NCI-H524 (cell line): Measurements from ENCODE around the gene CUX1.
A peak's percentile ranks its signal among the peaks of the same experiment; 100 is the strongest.
"Not testable (repeated sequence)": the region's sequence is repeated elsewhere in the genome, so short reads cannot be mapped to it uniquely, and the experiment has no call there.

Source experiments
- DNase-seq, 2 experiments: peaks; one replicate each; lab custom pipeline; 2025; lab: John Stamatoyannopoulos, UW

Gene CUX1

DNA sequence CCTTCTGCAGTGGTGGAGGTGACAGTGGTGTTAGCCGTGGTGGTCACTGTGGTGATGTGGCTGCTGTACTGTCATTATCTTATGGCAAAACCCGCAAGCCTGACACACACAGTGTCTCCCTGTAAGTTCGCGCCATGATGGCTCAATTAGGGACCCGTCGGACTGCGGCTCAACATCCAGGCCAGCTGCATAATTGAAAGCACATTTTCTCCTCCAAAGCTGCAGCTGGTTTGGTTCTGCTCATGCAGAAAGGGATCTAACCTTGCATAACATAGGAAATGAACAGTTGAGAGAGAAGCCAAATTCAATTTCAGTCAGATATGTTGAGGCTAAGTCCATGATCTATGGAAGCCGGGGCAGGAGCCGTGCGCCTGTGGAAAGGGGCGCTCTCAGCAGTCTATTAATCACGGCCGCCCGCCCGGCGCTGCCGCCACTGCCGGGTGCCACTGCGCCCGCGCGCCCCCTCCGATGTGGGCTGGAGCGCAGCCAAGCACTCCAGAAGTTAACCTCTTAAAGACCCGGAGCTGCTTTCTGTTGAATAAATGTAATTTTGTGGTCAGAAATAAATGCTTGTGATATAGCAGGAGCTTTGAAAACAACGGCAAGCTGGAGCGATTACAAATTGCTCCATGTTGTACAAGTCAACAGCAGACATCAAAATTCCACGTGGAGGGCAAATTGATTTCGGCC is 227.7 kb downstream of the CUX1 start:
- peak; percentile 16 to 68 for DNase-seq

GRCh38 chr7:102045681-102046372 is 228.4 kb downstream of the CUX1 start:
- no peak for DNase-seq

DNA sequence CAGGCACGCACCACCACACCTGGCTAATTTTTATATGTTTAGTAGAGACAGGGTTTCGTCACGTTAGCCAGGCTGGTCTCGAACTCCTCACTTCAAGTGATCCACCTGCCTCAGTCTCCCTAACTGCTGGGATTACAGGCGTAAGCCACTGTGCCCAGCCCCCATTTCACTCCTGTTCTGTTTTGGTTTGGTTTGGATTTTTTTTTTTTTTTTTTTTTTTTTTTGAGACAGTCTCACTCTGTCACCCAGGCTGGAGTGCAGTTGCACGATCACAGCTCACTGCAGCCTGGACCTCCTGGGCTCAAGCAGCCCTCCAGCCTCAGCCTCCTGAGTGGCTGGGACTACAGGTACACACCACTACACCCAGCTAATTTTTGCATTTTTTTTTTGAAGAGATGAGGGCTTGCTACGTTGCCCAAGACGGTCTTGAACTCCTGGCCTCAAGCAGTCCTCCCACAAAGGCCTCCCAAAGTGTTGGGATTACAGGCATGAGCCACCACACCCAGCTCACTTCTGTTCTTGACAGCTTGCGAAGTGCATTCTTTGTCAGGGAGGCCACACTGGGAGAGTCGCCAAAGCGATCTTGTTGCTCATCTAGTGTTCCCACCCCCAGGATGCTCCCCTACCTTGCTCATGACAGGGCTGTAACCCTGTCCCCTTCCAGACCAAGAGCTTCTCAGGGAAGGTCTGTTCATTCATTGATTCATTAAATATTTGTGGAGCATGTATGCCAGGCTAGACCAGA is 229.1 kb downstream of the CUX1 start:
- no peak for DNase-seq

DNA sequence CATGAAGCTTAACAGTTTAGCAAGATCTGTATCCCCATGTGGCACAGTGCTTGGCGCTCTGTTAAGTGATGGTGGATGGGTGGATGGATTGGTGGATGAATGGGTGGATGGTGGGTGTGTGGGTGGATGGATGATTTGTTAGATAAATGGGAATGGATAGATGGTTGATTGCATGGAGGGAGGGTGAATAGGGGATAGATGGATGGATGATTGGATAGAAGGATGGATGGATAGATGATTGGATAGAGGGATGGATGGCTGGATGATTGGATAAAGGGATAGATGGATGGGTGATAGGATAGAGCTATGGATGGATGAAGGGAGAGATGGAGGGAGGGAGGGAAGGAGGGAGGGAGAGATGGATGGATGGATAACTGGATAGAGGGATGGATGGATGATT is 229.7 kb downstream of the CUX1 start:
- DNase-seq: no peak

DNA sequence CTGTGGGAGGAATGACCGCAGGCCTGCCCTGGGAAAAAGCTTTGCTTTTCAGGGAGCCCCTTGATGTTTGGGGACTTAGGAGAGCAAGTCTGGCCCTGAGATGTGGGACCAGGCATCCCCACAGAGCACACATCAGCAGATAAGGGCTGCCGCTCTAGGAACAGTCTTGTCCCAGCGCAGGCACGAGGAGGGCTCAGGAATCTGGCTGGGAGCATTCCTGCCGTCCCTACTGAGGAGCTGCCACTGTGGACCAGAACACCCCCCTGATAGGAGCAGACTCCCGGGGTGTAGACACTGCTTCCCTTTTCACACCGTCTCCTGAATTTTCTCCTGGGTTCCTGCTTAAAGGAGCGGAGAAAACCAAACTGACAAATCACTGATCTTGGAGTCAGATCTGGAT is 232.3 kb downstream of the CUX1 start:
- DNase-seq: no peak

DNA sequence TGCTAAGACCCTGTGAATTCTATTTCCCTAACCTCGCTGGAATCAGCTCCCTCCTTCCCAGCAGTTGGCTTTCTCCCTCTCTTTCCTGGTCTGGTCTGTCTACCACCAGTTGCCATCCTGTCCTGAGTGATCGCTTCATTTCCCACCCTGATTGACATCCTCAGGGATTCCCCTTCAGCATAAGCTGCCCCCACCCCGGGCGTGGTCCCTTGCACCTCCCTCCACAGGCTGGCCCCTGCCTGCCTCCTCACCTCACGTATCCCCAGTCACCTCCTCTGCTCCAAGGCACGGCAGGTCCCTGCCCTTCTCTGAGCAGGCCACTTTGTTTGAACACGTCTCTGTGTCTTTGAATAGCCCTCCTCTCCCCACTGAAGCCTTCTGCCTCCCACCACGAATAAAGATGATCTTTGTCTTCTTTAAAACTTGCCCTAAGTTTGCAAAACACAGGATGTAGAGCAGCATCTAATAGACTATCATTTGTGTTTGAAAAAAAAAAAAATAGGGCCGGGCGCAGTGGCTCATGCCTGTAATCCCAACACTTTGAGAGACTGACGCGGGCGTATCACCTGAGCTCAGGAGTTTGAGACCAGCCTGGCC is 233.5 kb downstream of the CUX1 start:
- DNase-seq: no peak

- DNase-seq: not testable (repeated sequence)
Observed at GRCh38 chr7:102051736-102052135, 234.3 kb downstream of the CUX1 start.

DNA sequence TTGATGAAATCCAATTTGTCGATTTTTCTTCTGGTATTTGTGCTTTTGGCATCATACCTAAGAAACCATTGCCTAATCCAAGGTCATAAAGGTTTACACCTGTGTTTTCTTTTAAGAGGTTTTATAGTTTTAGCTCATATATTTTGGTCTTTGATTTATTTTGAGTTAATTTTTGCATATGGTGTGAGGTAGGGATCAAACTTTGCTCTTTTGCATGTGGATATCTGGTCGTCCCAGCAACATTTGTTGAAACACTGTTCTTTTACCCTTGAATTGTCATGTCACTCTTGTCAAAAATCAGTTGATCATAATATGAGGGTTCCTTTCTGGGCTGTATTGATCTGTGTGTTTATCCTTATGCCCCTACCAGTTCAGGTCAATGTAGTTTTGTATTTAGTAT is 236.7 kb downstream of the CUX1 start:
- no peak for DNase-seq

- DNase-seq: no peak
Observed at GRCh38 chr7:102055181-102055976, 238.0 kb downstream of the CUX1 start.

DNA sequence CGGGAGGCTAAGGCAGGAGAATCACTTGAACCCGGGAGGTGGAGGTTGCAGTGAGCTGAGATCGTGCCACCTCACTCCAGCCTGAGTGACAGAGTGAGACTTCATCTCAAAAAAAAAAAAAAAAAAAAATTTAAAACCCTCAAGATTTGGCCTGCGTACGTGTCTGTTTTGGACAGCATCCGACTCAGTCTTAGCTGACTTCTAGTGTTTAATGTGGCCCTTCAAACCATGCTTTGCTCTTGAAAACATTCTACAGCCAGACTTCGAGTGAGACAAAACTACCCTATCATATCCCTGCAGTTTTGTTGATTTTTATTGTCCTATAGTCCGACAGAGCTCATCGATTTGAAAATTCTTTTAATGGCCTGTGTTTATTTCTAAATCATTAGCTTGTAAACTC is 242.1 kb downstream of the CUX1 start:
- no peak for DNase-seq

- no peak for DNase-seq
Observed at GRCh38 chr7:102061354-102061945, 244.0 kb downstream of the CUX1 start.

- no peak for DNase-seq
Observed at GRCh38 chr7:102061981-102062390, 244.6 kb downstream of the CUX1 start.

GRCh38 chr7:102063690-102064180 is 246.3 kb downstream of the CUX1 start:
- DNase-seq: no peak

GRCh38 chr7:102064361-102065025 is 247.1 kb downstream of the CUX1 start:
- no peak for DNase-seq

- no peak for DNase-seq
Observed at GRCh38 chr7:102065226-102065625, 247.8 kb downstream of the CUX1 start.

DNA sequence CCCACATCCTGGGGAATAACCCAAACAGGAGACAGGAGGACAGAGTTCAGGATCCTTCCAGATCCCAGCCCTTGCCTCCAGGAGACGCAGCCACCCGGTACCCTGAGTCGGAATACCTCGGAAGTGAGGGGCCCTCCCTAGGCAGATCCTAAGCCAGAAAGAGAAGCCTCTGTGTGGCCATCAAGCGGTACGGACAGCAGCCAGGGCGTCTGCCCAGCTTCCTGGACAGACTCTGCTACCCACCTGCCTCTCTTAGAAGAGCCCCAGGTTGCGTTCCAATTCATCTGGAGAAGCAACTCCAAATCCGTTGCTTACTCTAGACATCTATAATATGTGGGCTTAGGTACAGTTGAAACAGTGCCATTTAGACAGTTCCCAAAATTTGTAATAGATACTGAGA is 249.1 kb downstream of the CUX1 start:
- no peak for DNase-seq

- DNase-seq: no peak
Observed at GRCh38 chr7:102068846-102069245, 251.4 kb downstream of the CUX1 start.

DNA sequence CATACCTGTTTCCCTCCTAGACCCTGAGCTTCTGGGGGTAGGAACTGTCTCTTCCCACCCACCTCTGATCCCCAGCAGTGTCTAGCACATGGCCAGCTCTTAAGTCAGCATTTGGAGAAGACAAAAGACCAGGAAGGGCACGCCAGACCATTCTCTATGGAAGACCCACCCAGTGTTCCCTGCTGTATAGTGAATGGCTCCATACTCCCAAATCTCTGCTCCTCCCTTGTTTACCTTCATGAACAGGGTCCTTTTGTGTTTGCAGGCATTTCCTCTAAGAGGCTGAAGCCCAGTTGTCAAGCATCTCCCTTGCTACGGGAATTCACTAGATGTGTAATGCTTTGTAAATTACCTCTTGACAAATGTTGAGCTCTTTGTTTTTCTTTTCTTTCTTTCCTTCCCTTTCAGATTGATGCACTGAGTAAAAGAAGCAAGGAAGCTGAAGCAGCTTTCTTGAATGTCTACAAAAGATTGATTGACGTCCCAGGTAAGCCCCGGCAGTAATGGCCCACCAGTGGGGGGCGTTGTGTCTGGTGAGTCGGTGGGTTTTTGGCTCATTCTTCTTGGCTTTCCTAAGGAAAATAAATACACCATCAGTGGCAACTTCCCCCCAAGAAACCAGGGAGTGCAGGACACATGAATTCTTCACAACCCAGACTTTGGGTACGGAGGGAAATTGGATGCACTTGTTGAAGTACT is 252.7 kb downstream of the CUX1 start:
- DNase-seq: no peak

DNA sequence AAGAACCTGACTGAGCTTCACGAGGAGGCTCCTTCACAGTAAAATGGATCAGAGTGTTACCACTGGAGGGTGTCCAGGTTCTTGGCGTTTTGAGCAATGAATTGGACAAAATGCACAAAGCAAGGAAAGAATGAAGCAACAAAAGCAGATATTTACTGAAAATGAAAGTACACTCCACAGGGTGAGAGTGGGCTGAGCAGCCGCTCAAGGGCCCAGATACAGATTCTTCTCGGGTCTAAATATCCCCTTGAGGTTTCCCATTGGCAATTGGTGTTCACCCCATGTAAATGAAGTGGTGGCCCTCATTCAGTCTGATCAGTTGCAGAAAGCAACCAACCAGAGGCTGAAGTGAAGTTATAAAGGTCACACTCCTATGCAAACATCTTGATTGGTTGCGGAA is 254.6 kb downstream of the CUX1 start:
- no peak for DNase-seq

- DNase-seq: no peak
Observed at GRCh38 chr7:102072636-102073209, 255.3 kb downstream of the CUX1 start.
